ENCODE data around the gene FOXS1. TPM values are rescaled to one million over a fixed set of nuclear protein-coding genes. Genes with fewer than 3 reads are reported as not detected.

FOXS1 gene
- total RNA-seq, 1 experiment from 2014 or later = 6.3 TPM

DNA sequence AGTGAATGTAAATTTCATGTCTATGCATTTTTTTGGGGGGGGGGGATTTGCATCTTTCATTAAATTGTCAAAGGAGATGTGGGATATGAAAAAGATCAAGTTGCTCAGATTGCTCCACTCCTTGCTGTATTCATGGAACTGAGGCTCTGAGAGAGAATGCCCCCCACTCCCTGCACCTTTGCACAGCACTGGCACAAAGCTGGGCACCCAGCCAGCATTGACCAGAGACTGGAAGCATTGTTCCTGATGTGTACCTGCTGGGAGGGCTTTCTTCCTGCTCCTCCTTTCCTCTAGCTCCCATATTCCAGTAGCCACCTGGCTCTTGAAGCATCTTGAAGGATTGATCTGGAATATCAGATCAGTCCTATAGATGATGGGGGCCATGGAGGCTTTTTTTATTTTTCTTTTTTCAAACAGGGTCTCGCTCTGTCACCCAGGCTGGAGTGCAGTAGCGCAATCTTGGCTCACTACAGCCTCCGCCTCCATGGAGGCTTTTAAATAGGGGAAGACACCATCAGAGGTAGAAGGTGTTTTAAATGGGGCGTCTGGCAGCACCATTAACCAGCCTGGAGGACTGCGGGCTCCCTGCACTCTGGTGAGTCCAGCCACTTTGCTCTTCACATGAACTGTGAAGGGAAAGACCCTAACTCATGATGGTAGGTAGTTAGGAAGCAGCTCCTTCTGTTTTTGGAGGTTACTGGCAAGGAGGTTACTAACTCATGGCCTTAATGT, 14.0 kb upstream of the FOXS1 start:
- DNase-seq (ENCODE audit: low read depth, low spot score) = no peak
- BruUV-seq (replicated peaks) = no TSS peak
- no peaks in the 10 kb centered on the region for H3K9me3 ChIP-seq (ENCODE audit: control insufficient read depth, insufficient read depth, low read depth, low read length)
- TF ChIP-seq TCF7L2 (IDR thresholded peaks at IDR 0.05; ENCODE audit: low read depth, low read length) (no peak), SIN3A (IDR thresholded peaks at IDR 0.05; ENCODE audit: borderline replicate concordance, insufficient read depth, low read depth, low read length) (no peak), POLR2AphosphoS5 (IDR thresholded peaks at IDR 0.05; ENCODE audit: low read depth, low read length) (no peak)
- TF ChIP-seq, protein P1, sequence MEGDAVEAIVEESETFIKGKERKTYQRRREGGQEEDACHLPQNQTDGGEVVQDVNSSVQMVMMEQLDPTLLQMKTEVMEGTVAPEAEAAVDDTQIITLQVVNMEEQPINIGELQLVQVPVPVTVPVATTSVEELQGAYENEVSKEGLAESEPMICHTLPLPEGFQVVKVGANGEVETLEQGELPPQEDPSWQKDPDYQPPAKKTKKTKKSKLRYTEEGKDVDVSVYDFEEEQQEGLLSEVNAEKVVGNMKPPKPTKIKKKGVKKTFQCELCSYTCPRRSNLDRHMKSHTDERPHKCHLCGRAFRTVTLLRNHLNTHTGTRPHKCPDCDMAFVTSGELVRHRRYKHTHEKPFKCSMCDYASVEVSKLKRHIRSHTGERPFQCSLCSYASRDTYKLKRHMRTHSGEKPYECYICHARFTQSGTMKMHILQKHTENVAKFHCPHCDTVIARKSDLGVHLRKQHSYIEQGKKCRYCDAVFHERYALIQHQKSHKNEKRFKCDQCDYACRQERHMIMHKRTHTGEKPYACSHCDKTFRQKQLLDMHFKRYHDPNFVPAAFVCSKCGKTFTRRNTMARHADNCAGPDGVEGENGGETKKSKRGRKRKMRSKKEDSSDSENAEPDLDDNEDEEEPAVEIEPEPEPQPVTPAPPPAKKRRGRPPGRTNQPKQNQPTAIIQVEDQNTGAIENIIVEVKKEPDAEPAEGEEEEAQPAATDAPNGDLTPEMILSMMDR (IDR thresholded peaks at IDR 0.05) = no peak
- TF ChIP-seq, protein P2, sequence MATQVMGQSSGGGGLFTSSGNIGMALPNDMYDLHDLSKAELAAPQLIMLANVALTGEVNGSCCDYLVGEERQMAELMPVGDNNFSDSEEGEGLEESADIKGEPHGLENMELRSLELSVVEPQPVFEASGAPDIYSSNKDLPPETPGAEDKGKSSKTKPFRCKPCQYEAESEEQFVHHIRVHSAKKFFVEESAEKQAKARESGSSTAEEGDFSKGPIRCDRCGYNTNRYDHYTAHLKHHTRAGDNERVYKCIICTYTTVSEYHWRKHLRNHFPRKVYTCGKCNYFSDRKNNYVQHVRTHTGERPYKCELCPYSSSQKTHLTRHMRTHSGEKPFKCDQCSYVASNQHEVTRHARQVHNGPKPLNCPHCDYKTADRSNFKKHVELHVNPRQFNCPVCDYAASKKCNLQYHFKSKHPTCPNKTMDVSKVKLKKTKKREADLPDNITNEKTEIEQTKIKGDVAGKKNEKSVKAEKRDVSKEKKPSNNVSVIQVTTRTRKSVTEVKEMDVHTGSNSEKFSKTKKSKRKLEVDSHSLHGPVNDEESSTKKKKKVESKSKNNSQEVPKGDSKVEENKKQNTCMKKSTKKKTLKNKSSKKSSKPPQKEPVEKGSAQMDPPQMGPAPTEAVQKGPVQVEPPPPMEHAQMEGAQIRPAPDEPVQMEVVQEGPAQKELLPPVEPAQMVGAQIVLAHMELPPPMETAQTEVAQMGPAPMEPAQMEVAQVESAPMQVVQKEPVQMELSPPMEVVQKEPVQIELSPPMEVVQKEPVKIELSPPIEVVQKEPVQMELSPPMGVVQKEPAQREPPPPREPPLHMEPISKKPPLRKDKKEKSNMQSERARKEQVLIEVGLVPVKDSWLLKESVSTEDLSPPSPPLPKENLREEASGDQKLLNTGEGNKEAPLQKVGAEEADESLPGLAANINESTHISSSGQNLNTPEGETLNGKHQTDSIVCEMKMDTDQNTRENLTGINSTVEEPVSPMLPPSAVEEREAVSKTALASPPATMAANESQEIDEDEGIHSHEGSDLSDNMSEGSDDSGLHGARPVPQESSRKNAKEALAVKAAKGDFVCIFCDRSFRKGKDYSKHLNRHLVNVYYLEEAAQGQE (IDR thresholded peaks at IDR 0.05; ENCODE audit: insufficient read depth in 1 of 2, low read depth in 2 of 2, low read length in 1 of 2) = no peak
- intact Hi-C loops (cut with micrococcal nuclease; ENCODE audit: unreplicated experiment) = no loop called here
- no peaks in the 10 kb centered on the region for H3K27me3 ChIP-seq (ENCODE audit: control insufficient read depth, insufficient read depth, low read length)
- H3K4me3 ChIP-seq (ENCODE audit: low read depth in 2 of 2, low read length in 2 of 2) = no peak overlapping the region
- no peaks in the 10 kb centered on the region for H3K36me3 ChIP-seq (ENCODE audit: control insufficient read depth, insufficient read depth, low read length)
- in situ Hi-C loops (cut with HindIII; ENCODE audit: low pct_unique_long_range_greater_than_20kb, low sequenced_read_pairs) = no loop called here
- H3K27ac ChIP-seq (ENCODE audit: low read length) = no peak overlapping the region
- ChIA-PET CTCF (interaction anchor here (1.0 kb wide), 1 partner anchor 21 kb away, joined by 4 read pairs; no protein-coding TSS in a partner anchor), POLR2A (no interaction called here)
- H3K4me1 ChIP-seq (ENCODE audit: control insufficient read depth, insufficient read depth, low read length) = peaks cover 18% of the 10 kb centered on the region
- ATAC-seq = no peak

DNA sequence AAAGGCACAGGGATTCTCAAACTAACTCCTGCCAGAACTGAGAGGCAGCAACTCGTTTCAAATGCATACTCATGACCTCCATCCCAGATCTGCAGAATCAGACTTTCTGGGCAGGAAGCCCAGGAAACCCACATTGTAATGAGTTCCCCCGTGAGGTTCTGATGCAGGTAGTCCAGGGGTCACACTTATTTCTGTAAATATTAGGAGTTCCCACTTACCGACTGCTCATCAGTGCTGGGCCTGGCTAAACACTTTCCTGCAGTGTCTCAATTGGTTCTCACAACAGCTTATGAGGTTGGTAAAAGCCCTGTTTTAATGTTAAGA, 13.3 kb upstream of the FOXS1 start:
- no peaks in the 10 kb centered on the region for H3K9me3 ChIP-seq (ENCODE audit: control insufficient read depth, insufficient read depth, low read depth, low read length)
- H3K36me3 ChIP-seq (ENCODE audit: control insufficient read depth, insufficient read depth, low read length) = no peaks in the 10 kb centered on the region
- H3K27me3 ChIP-seq (ENCODE audit: control insufficient read depth, insufficient read depth, low read length) = no peaks in the 10 kb centered on the region
- in situ Hi-C loops (cut with HindIII; ENCODE audit: low pct_unique_long_range_greater_than_20kb, low sequenced_read_pairs) = no loop called here
- no TSS peak for BruUV-seq (replicated peaks)
- H3K27ac ChIP-seq (ENCODE audit: low read length) = no peak overlapping the region
- ATAC-seq (no peak), DNase-seq (ENCODE audit: low read depth, low spot score) (no peak)
- intact Hi-C loops (cut with micrococcal nuclease; ENCODE audit: unreplicated experiment) = no loop called here
- no peak overlapping the region for H3K4me3 ChIP-seq (ENCODE audit: low read depth in 2 of 2, low read length in 2 of 2)
- H3K4me1 ChIP-seq (ENCODE audit: control insufficient read depth, insufficient read depth, low read length) = peaks cover 18% of the 10 kb centered on the region
- ChIA-PET CTCF (interaction anchor here (0.5 to 1.0 kb wide), 2 partner anchors 21 to 225 kb away, joined by 4 to 7 read pairs; no protein-coding TSS in a partner anchor), POLR2A (no interaction called here)
- TF ChIP-seq, protein P1 (IDR thresholded peaks at IDR 0.05) = no peak
- TF ChIP-seq, protein P2 (IDR thresholded peaks at IDR 0.05; ENCODE audit: insufficient read depth in 1 of 2, low read depth in 2 of 2, low read length in 1 of 2) = no peak
- TF ChIP-seq TCF7L2 (IDR thresholded peaks at IDR 0.05; ENCODE audit: low read depth, low read length) = no peak
- TF ChIP-seq SIN3A (IDR thresholded peaks at IDR 0.05; ENCODE audit: borderline replicate concordance, insufficient read depth, low read depth, low read length) = no peak
- TF ChIP-seq POLR2AphosphoS5 (IDR thresholded peaks at IDR 0.05; ENCODE audit: low read depth, low read length) = no peak

Measured in Panc1 (cell line).